ENCODE results near the gene TMEM119. TPM values are rescaled to one million over a fixed set of nuclear protein-coding genes. Genes with fewer than 3 reads are reported as not detected.

The TMEM119 gene
- total RNA-seq, 4 donors from 2014 or later = 2.3 to 5.9 (median 4.5) TPM

- H3K27me3 ChIP-seq = peaks cover 11% of the 10 kb centered on the region
- H3K27ac ChIP-seq = no peak overlapping the region
- no peaks in the 10 kb centered on the region for H3K36me3 ChIP-seq
- 88 to 100% methylated on average over 1 of the region's 4 CpGs for WGBS, 2 donors (ENCODE audit: low coverage in 1 of 2)
- ATAC-seq = no peak
- no peaks in the 10 kb centered on the region for H3K9me3 ChIP-seq
- TF ChIP-seq POLR2AphosphoS5 (IDR thresholded peaks at IDR 0.05) (no peak), CTCF (IDR thresholded peaks at IDR 0.05) (no peak), POLR2A (IDR thresholded peaks at IDR 0.05) (no peak), EP300 (IDR thresholded peaks at IDR 0.05) (no peak)
- no peak overlapping the region for H3K4me3 ChIP-seq
- H3K4me1 ChIP-seq = peaks cover 0 to 4% (median 0%) of the 10 kb centered on the region in 3 donors
Observed at GRCh38 chr12:108603743-108604142, 5.9 kb upstream of the TMEM119 start.

GRCh38 chr12:108602976-108603704 lies 5.3 kb upstream of the TMEM119 start:
- no peak for ATAC-seq
- TF ChIP-seq CTCF (IDR thresholded peaks at IDR 0.05) (no peak), EP300 (IDR thresholded peaks at IDR 0.05) (no peak), POLR2A (IDR thresholded peaks at IDR 0.05) (no peak), POLR2AphosphoS5 (IDR thresholded peaks at IDR 0.05) (no peak)
- peaks cover 0 to 4% (median 0%) of the 10 kb centered on the region in 3 donors for H3K4me1 ChIP-seq
- WGBS, 2 donors (ENCODE audit: low coverage in 1 of 2) = 100% methylated on average over 1 of the region's 15 CpGs; no CpG with 5 or more reads in 1 of the 2 donors
- H3K27me3 ChIP-seq = peaks cover 5% of the 10 kb centered on the region
- no peak overlapping the region for H3K4me3 ChIP-seq
- H3K36me3 ChIP-seq = no peaks in the 10 kb centered on the region
- H3K27ac ChIP-seq = no peak overlapping the region
- no peaks in the 10 kb centered on the region for H3K9me3 ChIP-seq

GRCh38 chr12:108602209-108602705 lies 4.4 kb upstream of the TMEM119 start:
- Histone ChIP-seq H3K4me3 (no peak overlapping the region), H3K27me3 (no peaks in the 10 kb centered on the region), H3K9me3 (no peaks in the 10 kb centered on the region), H3K27ac (no peak overlapping the region), H3K36me3 (no peaks in the 10 kb centered on the region), H3K4me1 (peaks cover 0 to 6% (median 0%) of the 10 kb centered on the region in 3 donors)
- TF ChIP-seq EP300 (IDR thresholded peaks at IDR 0.05) (no peak), CTCF (IDR thresholded peaks at IDR 0.05) (no peak), POLR2A (IDR thresholded peaks at IDR 0.05) (no peak), POLR2AphosphoS5 (IDR thresholded peaks at IDR 0.05) (no peak)
- ATAC-seq = no peak
- WGBS, 2 donors (ENCODE audit: low coverage in 1 of 2) = 96 to 100% methylated on average over 2 to 9 of the region's 9 CpGs

GRCh38 chr12:108600702-108601007 lies 2.8 kb upstream of the TMEM119 start:
- no peaks in the 10 kb centered on the region for H3K9me3 ChIP-seq
- ATAC-seq = no peak
- peaks cover 0 to 14% (median 0%) of the 10 kb centered on the region in 3 donors for H3K4me1 ChIP-seq
- H3K4me3 ChIP-seq = no peak overlapping the region
- 53 to 100% methylated on average over 1 to 4 of the region's 4 CpGs for WGBS, 2 donors (ENCODE audit: low coverage in 1 of 2)
- no peak overlapping the region for H3K27ac ChIP-seq
- H3K27me3 ChIP-seq = no peaks in the 10 kb centered on the region
- TF ChIP-seq CTCF (IDR thresholded peaks at IDR 0.05) (no peak), POLR2A (IDR thresholded peaks at IDR 0.05) (no peak), POLR2AphosphoS5 (IDR thresholded peaks at IDR 0.05) (no peak), EP300 (IDR thresholded peaks at IDR 0.05) (no peak)
- no peaks in the 10 kb centered on the region for H3K36me3 ChIP-seq
